ENCODE measurements around the gene ZBTB8A. TPM values are rescaled to one million over a fixed set of nuclear protein-coding genes. Genes with fewer than 3 reads are reported as not detected.

The ZBTB8A gene
- total and polyA plus RNA-seq, 2 of the 8 experiments (the other 6 are each of a cell fraction or from before 2014, with no cell fraction given): 2.9 to 10.4 TPM

DNA sequence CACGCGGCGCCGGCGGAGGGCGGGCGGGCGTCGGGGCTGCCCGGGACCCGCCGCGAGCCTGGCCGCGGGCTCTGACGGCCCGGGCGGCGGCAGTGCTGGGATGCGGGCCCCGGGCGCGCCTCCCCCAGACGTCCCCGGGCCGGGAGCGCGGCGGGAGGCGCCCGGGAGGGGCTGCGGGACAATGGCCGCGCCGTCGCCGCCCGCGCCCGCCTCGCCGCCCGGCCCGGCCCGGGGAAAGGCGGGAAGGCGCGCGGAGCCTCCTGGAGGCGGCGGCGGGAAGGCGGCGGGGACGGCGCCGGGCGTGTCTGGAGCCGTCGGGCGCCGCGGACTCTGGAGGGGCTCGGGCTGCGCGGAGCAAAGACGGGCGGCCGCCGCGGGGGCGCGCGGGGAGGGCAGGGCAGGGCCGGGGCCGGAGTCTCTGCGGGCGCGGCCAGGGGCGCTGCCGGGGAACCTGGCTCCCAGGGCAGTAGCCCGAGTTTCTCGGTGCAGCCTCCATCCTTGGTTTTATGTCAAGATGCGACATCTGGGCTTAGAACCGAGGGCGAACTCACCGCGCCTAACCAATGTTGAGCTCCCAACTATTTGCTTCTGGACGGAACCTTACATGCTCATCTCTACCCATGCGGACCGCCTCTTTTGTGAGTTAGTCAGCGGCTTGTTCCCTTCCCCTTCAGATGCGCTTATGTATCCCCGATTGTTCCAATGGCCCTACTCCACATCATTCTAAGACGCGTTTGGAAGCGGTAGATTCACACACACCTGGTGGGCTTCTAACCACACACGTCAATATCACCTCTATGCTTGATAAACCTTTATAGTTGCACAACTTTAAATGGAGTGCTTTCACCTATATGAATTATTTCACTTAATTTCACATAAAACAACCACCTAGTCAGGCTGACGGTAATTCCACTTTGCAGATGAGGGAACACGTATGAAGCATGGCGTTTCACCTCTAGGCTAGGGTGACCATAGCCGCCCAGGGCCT is 651 bp downstream of the ZBTB8A start:
- Histone ChIP-seq H3K56ac (replicated peaks; ENCODE audit: insufficient read length, low read depth, low read length) (no peak overlapping the region), H3K27ac (ENCODE audit: low read depth, low read length) (peak overlapping the region; percentile 83; the same call in 1 of the 2 replicates), H2BK20ac (ENCODE audit: low read length) (no peak overlapping the region), H3K4me1 (replicated peaks in 1 of 4; ENCODE audit: control insufficient read depth in 3 of 4, insufficient read depth in 4 of 4, low read length in 3 of 4) (peaks cover 0 to 2% (median 1%) of the 10 kb centered on the region in 4 experiments; a peak in 5 of 7 replicates), H2BK15ac (ENCODE audit: low read length) (no peak overlapping the region), H3K9me3 (ENCODE audit: insufficient read depth in 2 of 2, low read depth in 1 of 2, low read length in 1 of 2) (no peaks in the 10 kb centered on the region), H2BK120ac (replicated peaks; ENCODE audit: low read depth, low read length) (no peak overlapping the region), H4K5ac (ENCODE audit: insufficient read length, low read depth, low read length) (peak overlapping the region; percentile 12), H3K36me3 (ENCODE audit: control insufficient read depth in 2 of 4, insufficient read depth in 4 of 4, low read length in 3 of 4) (no peaks in the 10 kb centered on the region), H2AK5ac (ENCODE audit: low read depth, low read length) (no peak overlapping the region), H3K14ac (ENCODE audit: insufficient read length) (no peak overlapping the region), H3K18ac (ENCODE audit: extremely low read depth, low read length) (peak overlapping the region; percentile 7; the same call in 1 of the 2 replicates), H3K4me2 (ENCODE audit: insufficient read depth in 1 of 2, low read depth in 2 of 2, low read length in 2 of 2) (peak overlapping the region; percentile 93 to 99), H3K27me3 (replicated peaks in 1 of 4; ENCODE audit: control insufficient read depth in 3 of 4, extremely low read depth in 1 of 4, insufficient read depth in 3 of 4, low read length in 3 of 4) (no peaks in the 10 kb centered on the region; a peak in 1 of 7 replicates), H2AFZ (ENCODE audit: low read length) (peak overlapping the region; percentile 19; the same call in 1 of the 2 replicates), H3K23ac (ENCODE audit: insufficient read length) (no peak overlapping the region), H3K9ac (replicated peaks in 1 of 4; ENCODE audit: extremely low read depth in 1 of 4, low read depth in 3 of 4, low read length in 3 of 4) (peak overlapping the region; percentile 72 to 97 (median 86)), H3K23me2 (ENCODE audit: low read depth, low read length) (peaks cover 8% of the 10 kb centered on the region; the same call in 1 of the 2 replicates), H2BK5ac (ENCODE audit: low read depth, low read length) (no peak overlapping the region), H3K4me3 (ENCODE audit: extremely low read depth in 1 of 4, insufficient read depth in 2 of 4, low read depth in 3 of 4, low read length in 4 of 4) (peak overlapping the region; percentile 74 to 95 (median 78)), H4K20me1 (replicated peaks in 1 of 2; ENCODE audit: control insufficient read depth in 1 of 2, insufficient read depth in 2 of 2, low read length in 2 of 2) (peaks cover 3 to 8% of the 10 kb centered on the region in 2 experiments), H3K4ac (replicated peaks; ENCODE audit: insufficient read length, low read depth, low read length) (no peak overlapping the region), H2BK12ac (ENCODE audit: low read depth, low read length) (no peak overlapping the region), H4K8ac (ENCODE audit: extremely low read depth, insufficient read depth, low read length) (peak overlapping the region; percentile 76; the same call in 1 of the 2 replicates), H4K91ac (replicated peaks; ENCODE audit: insufficient read length, low read length) (peak overlapping the region; percentile 15), H3K79me2 (ENCODE audit: control insufficient read depth in 1 of 2, insufficient read depth in 2 of 2, low read length in 2 of 2) (peaks cover 0 to 34% of the 10 kb centered on the region in 2 experiments; a peak in 2 of 4 replicates), H3K79me1 (ENCODE audit: low read depth, low read length) (no peaks in the 10 kb centered on the region)
- ChIA-PET CTCF (ENCODE audit: partially characterized antibody) (interaction anchor here (1.5 kb wide), 1 partner anchor 173 kb away, joined by 7 read pairs; no protein-coding TSS in a partner anchor), POLR2A (ENCODE audit: partially characterized antibody) (interaction anchor here (0.9 to 3.2 kb wide), 13 partner anchors 8 to 273 kb away, joined by 3 to 25 read pairs (median 5); partner anchors contain the start of genes BSDC1, RBBP4 and ZBTB8OS)
- 14% methylated on average over 21 of the region's 102 CpGs; no CpG with 5 or more reads in 1 of the 2 experiments for WGBS, 2 experiments (ENCODE audit: extremely low coverage in 1 of 2, insufficient coverage in 1 of 2, insufficient read length in 1 of 2, insufficient replicate concordance in 2 of 2, low coverage in 1 of 2, low lambda C conversion rate in 2 of 2, missing lambda C conversion rate in 1 of 2)
- DNase-seq (ENCODE audit: low read depth in 1 of 2, low spot score in 2 of 2) (peak in 1 of 2 experiments; percentile 67), FAIRE-seq (no peak)
- TF ChIP-seq POLR2A (IDR thresholded peaks at IDR 0.05; ENCODE audit: control extremely low read depth in 1 of 2, low read depth in 2 of 2, low read length in 2 of 2) (peak; percentile 23 to 83), RBBP5 (IDR thresholded peaks at IDR 0.05; ENCODE audit: borderline replicate concordance, low read depth, low read length) (peak; percentile 78; the same call in 1 of the 2 replicates), CBX5 (IDR thresholded peaks at IDR 0.05; ENCODE audit: low read depth, low read length) (no peak), GABPA (IDR thresholded peaks at IDR 0.05; ENCODE audit: borderline replicate concordance, insufficient read depth, low read length) (peak; percentile 39; the same call in 1 of the 2 replicates), POLR2AphosphoS5 (IDR thresholded peaks at IDR 0.05; ENCODE audit: low read depth, low read length) (0 out of 2 replicates have a peak, but pooled peaks have one; percentile 4), RAD21 (IDR thresholded peaks at IDR 0.05 in 1 of 2, conservative IDR thresholded peaks at IDR 0.05 in 1 of 2; ENCODE audit: low read depth in 2 of 2, low read length in 2 of 2) (0 out of 4 replicates have a peak, but pooled peaks of 1 of the 2 experiments have one; percentile 1), ASH2L (IDR thresholded peaks at IDR 0.05; ENCODE audit: low read length) (peak; percentile 13), YY1 (IDR thresholded peaks at IDR 0.05; ENCODE audit: low read depth, low read length) (peak; percentile 69; the same call in 1 of the 2 replicates), TEAD4 (IDR thresholded peaks at IDR 0.05; ENCODE audit: low read depth, low read length) (no peak)
